Heart right ventricle (tissue), 16 donors: ENCODE measurements around the gene NCAPG. TPM values are rescaled to one million over a fixed set of nuclear protein-coding genes. Genes with fewer than 3 reads are reported as not detected.

Source experiments
- ATAC-seq, 8 donors: fragments of 200-7000 bp; cut with Tn5 transposase; one replicate each; pipeline ENCODE4 v1.9.1; 2020; ENCODE audit warnings: mild to moderate bottlenecking in 8 of 8, moderate library complexity in 8 of 8, moderate number of reproducible peaks in 1 of 8
- DNase-seq, 2 donors: peaks; one replicate each; pipeline ENCODE4 v3.0.0-alpha.2; 2020
- H3K27ac ChIP-seq, 10 donors: fragments of 200-600 bp; sonication (generic) in 2 of 10; one replicate each; pipeline versions ENCODE4 v1.5.0 to v1.8.0; 2020 to 2022; ENCODE audit warnings: mild to moderate bottlenecking in 3 of 10
- H3K27me3 ChIP-seq, 7 donors: fragments of 200-600 bp; one replicate each; pipeline ENCODE4 v1.8.0; 2021 to 2022; ENCODE audit warnings: mild to moderate bottlenecking in 2 of 7
- H3K36me3 ChIP-seq, 9 donors: fragments of 200-600 bp; sonication (generic) in 1 of 9; one replicate each; pipeline versions ENCODE4 v1.5.0 to v1.8.0; 2020 to 2022; ENCODE audit warnings: mild to moderate bottlenecking in 2 of 9
- H3K4me1 ChIP-seq, 9 donors: fragments of 200-600 bp; sonication (generic) in 1 of 9; one replicate each; pipeline versions ENCODE4 v1.5.0 to v1.8.0; 2020 to 2022; ENCODE audit warnings: mild to moderate bottlenecking in 4 of 9
- H3K4me3 ChIP-seq, 10 donors: fragments of 200-600 bp; sonication (generic) in 2 of 10; one replicate each; pipeline versions ENCODE4 v1.5.0 to v1.8.0; 2020 to 2022; ENCODE audit warnings: mild to moderate bottlenecking in 7 of 10, moderate library complexity in 2 of 10
- H3K9me3 ChIP-seq, 11 donors: fragments of 200-600 bp in 10 of 11; sonication (generic) in 2 of 11; one replicate each; pipeline versions ENCODE4 v1.5.0 to v1.8.0; 2013 to 2022; ENCODE audit warnings: mild to moderate bottlenecking in 2 of 11, control low read depth in 1 of 11, moderate library complexity in 1 of 11
- WGBS, 2 donors: extraction: QIAGEN DNeasy Blood & Tissue Kit; methylation state at CpG; one replicate each; pipeline ENCODE4 v1.1.7; 2013; ENCODE audit warnings: inconsistent platforms in 1 of 2; 5-methylcytosine and 5-hydroxymethylcytosine counted together
- intact Hi-C, 10 donors: fragments of 100-400 bp; cut with DNase I; formaldehyde crosslinking; loops; one replicate each; pipeline versions ENCODE4 v1.11.1 to v1.14.2; 2022
- long read RNA-seq, 3 donors: library from polyadenylated mRNA; unstranded; transcript quantifications; one replicate each; pipeline ENCODE4 v2.0.0, GENCODE V29; 2020 to 2021
- polyA plus RNA-seq, 2 donors: library from polyadenylated mRNA; stranded (reverse); fragments of 200-250 nt; gene quantifications; one replicate each; pipeline ENCODE4 v1.2.3, GENCODE V29; 2013
- total RNA-seq, 10 donors: library from RNA; stranded (reverse); fragmentation: NEBNext Ultra II Directional in 3 of 10; extraction: Animal tissue kit (Norgen Biotek cat#: 25700) in 3 of 10; gene quantifications; one replicate each; pipeline versions ENCODE4 v1.2.1 to v1.2.4, GENCODE V29; 2021 to 2023
- TF ChIP-seq, protein P1 (sequence below), 9 donors: fragments of 200-600 bp; sonication (generic) in 2 of 9; IDR thresholded peaks; one replicate each; pipeline versions ENCODE4 v1.5.0 to v1.8.0; 2021 to 2022; ENCODE audit warnings: antibody characterized with exemption in 9 of 9, mild to moderate bottlenecking in 5 of 9, moderate library complexity in 1 of 9
- donor health status: Arrhythmogenic right ventricular cardiomyopathy.
- donor health status: ischemic (EF 13 %, LVEDD 7.1; RV severe dilation, severe dysfunction).
- donor health status: healthy with polysubstance abuse.
- donor health status: DM: no; HTN: yes; CAD: no.
- donor health status: DM: no; HTN: no; CAD: no.
- donor health status: ischemic (EF 25% LVEDD 6.9; RV normal size, moderate dysfunction).
- donor health status: ischemic (EF 25% LVEDD 5.7; RV mildly dilated, moderate dysfunction).
- donor health status: healthy.
- donor health status: DM: yes; HTN: yes; CAD: no.
- donor health status: Ischemic cardiomyopathy.
- donor health status: ischemic (EF 35%, LVEDD 5.7; RV mildly dilated, moderate dysfunction).
- donor health status: nonischemic (EF 11% LVEDD 7.7; RV severe dilation, severe dysfunction).
- donor health status: DM: yes; HTN: yes; CAD: no.
- donor health status: PGD.
- donor health status: ischemic (EF 29% LVEDD 5.4; RV normal size, mild dysfunction).
- donor health status: nonischemic (EF 23%, LVEDD 6.1; RV moderate dilation, normal function).

NCAPG gene, protein sequence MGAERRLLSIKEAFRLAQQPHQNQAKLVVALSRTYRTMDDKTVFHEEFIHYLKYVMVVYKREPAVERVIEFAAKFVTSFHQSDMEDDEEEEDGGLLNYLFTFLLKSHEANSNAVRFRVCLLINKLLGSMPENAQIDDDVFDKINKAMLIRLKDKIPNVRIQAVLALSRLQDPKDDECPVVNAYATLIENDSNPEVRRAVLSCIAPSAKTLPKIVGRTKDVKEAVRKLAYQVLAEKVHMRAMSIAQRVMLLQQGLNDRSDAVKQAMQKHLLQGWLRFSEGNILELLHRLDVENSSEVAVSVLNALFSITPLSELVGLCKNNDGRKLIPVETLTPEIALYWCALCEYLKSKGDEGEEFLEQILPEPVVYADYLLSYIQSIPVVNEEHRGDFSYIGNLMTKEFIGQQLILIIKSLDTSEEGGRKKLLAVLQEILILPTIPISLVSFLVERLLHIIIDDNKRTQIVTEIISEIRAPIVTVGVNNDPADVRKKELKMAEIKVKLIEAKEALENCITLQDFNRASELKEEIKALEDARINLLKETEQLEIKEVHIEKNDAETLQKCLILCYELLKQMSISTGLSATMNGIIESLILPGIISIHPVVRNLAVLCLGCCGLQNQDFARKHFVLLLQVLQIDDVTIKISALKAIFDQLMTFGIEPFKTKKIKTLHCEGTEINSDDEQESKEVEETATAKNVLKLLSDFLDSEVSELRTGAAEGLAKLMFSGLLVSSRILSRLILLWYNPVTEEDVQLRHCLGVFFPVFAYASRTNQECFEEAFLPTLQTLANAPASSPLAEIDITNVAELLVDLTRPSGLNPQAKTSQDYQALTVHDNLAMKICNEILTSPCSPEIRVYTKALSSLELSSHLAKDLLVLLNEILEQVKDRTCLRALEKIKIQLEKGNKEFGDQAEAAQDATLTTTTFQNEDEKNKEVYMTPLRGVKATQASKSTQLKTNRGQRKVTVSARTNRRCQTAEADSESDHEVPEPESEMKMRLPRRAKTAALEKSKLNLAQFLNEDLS
- total RNA-seq, result 1 to 10 TPM in 2 of 10 donors, under 1 TPM in 8; 0.08 to 3.6 (median 0.33) TPM
- under 1 TPM; 0.12 to 0.29 TPM for polyA plus RNA-seq
- long read RNA-seq, donor 1, full-length matches to known transcripts, result 1 of 1 reads
- long read RNA-seq, donor 1, partial matches to known transcripts, result 0 of 1 reads
- long read RNA-seq, donor 1, other reads (novel, unspliced or antisense), result 0 of 1 reads
- long read RNA-seq, donor 2, result 0 reads
- long read RNA-seq, donor 3, partial matches to known transcripts, result 0 of 2 reads
- long read RNA-seq, donor 3, other reads (novel, unspliced or antisense), result 2 of 2 reads

DNA sequence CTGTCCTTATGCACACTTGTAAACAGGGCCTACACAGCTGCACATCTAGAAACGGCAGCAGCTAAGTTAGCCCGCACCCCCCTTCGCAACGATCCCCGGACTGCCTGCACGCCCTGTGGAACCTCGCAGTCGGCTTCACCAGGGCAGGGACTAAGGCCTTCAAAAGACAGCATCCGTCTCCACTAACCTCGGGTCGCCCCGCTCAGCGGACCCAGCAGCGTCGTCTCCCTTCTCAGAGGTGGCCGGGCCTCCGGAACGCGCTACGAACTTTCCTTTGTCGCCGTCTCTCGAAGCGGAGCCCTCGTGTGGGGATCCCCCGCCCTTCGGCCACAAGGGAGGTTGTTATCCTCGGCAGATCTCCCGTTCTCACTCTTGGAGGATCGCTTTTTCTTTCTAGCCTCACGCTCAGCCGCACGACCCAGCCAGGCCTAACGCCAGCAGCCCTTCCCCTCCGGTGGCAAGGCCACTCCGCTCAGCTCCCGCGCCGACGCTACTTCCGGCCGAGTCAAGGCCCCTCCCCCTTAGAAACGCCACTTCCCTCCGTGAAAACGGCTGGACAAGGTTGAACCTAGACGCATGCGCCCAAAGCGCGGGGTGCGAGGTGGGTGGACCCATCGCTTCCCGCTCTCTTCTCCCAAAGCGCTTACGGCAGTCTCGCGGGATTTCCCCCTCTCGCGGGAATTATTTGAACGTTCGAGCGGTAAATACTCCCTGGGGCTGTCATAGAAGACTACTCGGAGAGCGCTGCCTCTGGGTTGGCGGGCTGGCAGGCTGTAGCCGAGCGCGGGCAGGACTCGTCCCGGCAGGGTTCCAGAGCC lies at the start of gene NCAPG, which contains the start of gene DCAF16:
TSS of gene NCAPG (plus strand) at position 720 of the 818 bp plus-strand sequence. CDS start 99 bp downstream, outside the sequence.
TSS of gene DCAF16 (minus strand) at position 498 of the 818 bp plus-strand sequence. CDS start 6,616 bp downstream, outside the sequence.
- Histone ChIP-seq H3K9me3 (no peaks in the 10 kb centered on the region), H3K27me3 (no peaks in the 10 kb centered on the region), H3K4me1 (peaks cover 0 to 63% (median 41%) of the 10 kb centered on the region in 9 donors), H3K27ac (peak within 1 kb of the TSS; percentile 88 to 98 (median 95)), H3K4me3 (peak within 1 kb of the TSS; percentile 63 to 91 (median 84)), H3K36me3 (no peaks in the 10 kb centered on the region)
- 0% methylated on average over 69 of the region's 69 CpGs for WGBS, 2 donors
- DNase-seq, result peak; percentile 99 to 100
- intact Hi-C loops, result loop anchor here in 7 of 10 donors (1.0 to 10.0 kb wide), 10 partner anchors 196 to 784 kb away; partner anchors contain the start of genes LCORL (in 3 of the 7), LAP3 (in 1 of the 7) and MED28 (in 1 of the 7)
- peak; percentile 100 for ATAC-seq
- TF ChIP-seq, protein P1, sequence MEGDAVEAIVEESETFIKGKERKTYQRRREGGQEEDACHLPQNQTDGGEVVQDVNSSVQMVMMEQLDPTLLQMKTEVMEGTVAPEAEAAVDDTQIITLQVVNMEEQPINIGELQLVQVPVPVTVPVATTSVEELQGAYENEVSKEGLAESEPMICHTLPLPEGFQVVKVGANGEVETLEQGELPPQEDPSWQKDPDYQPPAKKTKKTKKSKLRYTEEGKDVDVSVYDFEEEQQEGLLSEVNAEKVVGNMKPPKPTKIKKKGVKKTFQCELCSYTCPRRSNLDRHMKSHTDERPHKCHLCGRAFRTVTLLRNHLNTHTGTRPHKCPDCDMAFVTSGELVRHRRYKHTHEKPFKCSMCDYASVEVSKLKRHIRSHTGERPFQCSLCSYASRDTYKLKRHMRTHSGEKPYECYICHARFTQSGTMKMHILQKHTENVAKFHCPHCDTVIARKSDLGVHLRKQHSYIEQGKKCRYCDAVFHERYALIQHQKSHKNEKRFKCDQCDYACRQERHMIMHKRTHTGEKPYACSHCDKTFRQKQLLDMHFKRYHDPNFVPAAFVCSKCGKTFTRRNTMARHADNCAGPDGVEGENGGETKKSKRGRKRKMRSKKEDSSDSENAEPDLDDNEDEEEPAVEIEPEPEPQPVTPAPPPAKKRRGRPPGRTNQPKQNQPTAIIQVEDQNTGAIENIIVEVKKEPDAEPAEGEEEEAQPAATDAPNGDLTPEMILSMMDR (IDR thresholded peaks at IDR 0.05), result no peak

DNA sequence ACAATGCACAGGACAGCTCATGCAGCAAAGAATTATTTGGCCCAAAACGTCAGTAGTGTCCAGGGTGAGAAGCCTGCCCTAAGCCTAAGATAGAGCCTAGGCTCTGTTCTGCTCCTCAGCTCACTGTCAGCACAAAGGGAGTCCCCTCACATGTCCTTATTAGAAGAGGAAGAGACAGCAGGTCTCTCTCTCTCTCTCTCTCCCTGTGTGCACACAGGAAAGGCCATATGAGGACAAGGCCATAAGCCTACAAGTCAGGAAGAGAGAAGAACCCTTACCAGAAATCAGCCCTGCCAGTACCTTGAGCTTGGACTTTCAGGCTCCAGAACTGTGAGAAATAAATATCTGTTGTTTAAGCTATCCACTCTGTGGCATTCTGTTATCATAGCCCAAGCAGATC lies 49.7 kb upstream of the NCAPG start:
- Histone ChIP-seq H3K4me1 (no peaks in the 10 kb centered on the region), H3K4me3 (no peak overlapping the region), H3K36me3 (no peaks in the 10 kb centered on the region), H3K27me3 (no peaks in the 10 kb centered on the region), H3K27ac (no peak overlapping the region), H3K9me3 (peaks cover 0 to 8% (median 0%) of the 10 kb centered on the region in 11 donors)
- TF ChIP-seq, protein P1 (IDR thresholded peaks at IDR 0.05), result no peak
- ATAC-seq, result no peak
- DNase-seq, result no peak
- intact Hi-C loops, result no loop called here
- WGBS, 2 donors, result 43 to 56% methylated on average over 1 of the region's 1 CpG

DNA sequence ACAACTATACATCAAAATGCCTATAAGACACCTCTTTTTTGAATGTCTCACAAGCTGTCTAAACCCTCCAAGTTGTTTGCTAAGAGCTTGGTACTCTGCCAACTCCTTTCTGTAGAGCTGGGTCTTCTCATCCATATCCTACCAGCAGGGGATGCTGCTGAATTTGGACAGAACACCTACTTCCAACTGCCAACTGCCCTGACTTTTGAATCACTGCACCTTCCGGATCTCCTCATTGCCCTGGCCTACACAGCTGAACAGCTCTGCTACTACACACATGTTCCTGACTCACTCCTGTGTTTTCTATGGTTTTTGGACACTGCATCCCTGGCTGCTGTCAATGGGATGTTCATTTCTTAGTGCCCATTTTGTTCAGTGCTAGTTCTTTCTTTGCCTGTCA lies 48.1 kb upstream of the NCAPG start:
- ATAC-seq (no peak), DNase-seq (no peak)
- WGBS, 2 donors, result 76 to 89% methylated on average over 1 of the region's 1 CpG
- Histone ChIP-seq H3K36me3 (no peaks in the 10 kb centered on the region), H3K4me1 (no peaks in the 10 kb centered on the region), H3K9me3 (peaks cover 0 to 15% (median 0%) of the 10 kb centered on the region in 11 donors), H3K4me3 (no peak overlapping the region), H3K27me3 (no peaks in the 10 kb centered on the region), H3K27ac (no peak overlapping the region)
- TF ChIP-seq, protein P1 (IDR thresholded peaks at IDR 0.05), result no peak
- intact Hi-C loops, result no loop called here
